Fibroblast of skin of left quadriceps (primary cell): Measurements from ENCODE around the gene SEC24D.

ENCODE experiments used
- DNase-seq, 2 experiments: peaks; one replicate each; pipeline ENCODE4 v3.0.0-alpha.2; 2013; ENCODE audit warnings: low read depth in 2 of 2

The SEC24D gene

GRCh38 chr4:118845552-118846050, 9.7 kb upstream of the SEC24D start:
- no peak for DNase-seq

GRCh38 chr4:118843237-118843636, 7.3 kb upstream of the SEC24D start:
- no peak for DNase-seq

GRCh38 chr4:118842055-118842454, 6.1 kb upstream of the SEC24D start:
- peak; percentile 23 to 29 for DNase-seq

GRCh38 chr4:118839221-118839927, 3.4 kb upstream of the SEC24D start:
- no peak for DNase-seq

GRCh38 chr4:118837121-118837507, 1.2 kb upstream of the SEC24D start:
- DNase-seq, result no peak

GRCh38 chr4:118836301-118837120, 585 bp upstream of the SEC24D start:
- DNase-seq, result peak; percentile 42 to 46

- peak; percentile 78 to 80 for DNase-seq
Observed at GRCh38 chr4:118834960-118835569, 861 bp downstream of the SEC24D start.

- DNase-seq, result no peak
Observed at GRCh38 chr4:118834070-118834469, 1.9 kb downstream of the SEC24D start.

GRCh38 chr4:118833192-118833820, 2.6 kb downstream of the SEC24D start:
- no peak for DNase-seq

GRCh38 chr4:118829107-118829506, 6.8 kb downstream of the SEC24D start:
- DNase-seq, result no peak

GRCh38 chr4:118826723-118827444, 9.0 kb downstream of the SEC24D start:
- no peak for DNase-seq

GRCh38 chr4:118825799-118826198, 10.1 kb downstream of the SEC24D start:
- DNase-seq, result no peak

GRCh38 chr4:118824141-118824540, 11.8 kb downstream of the SEC24D start:
- DNase-seq, result no peak

- no peak for DNase-seq
Observed at GRCh38 chr4:118823471-118823870, 12.5 kb downstream of the SEC24D start.

- no peak for DNase-seq
Observed at GRCh38 chr4:118821590-118822293, 14.2 kb downstream of the SEC24D start.

- DNase-seq, result no peak
Observed at GRCh38 chr4:118817178-118817930, 18.6 kb downstream of the SEC24D start.

- peak in 1 of 2 experiments; percentile 17 for DNase-seq
Observed at GRCh38 chr4:118816538-118817177, 19.3 kb downstream of the SEC24D start.

GRCh38 chr4:118814891-118815290, 21.0 kb downstream of the SEC24D start:
- no peak for DNase-seq

GRCh38 chr4:118814058-118814457, 21.9 kb downstream of the SEC24D start:
- DNase-seq, result no peak
